Neural crest cell (in vitro differentiated cells): ENCODE measurements around the gene SEMG1. TPM values are rescaled to one million over a fixed set of nuclear protein-coding genes. Genes with fewer than 3 reads are reported as not detected.

Experiments
- DNase-seq: peaks from one replicate; pipeline ENCODE4 v3.0.0; 2021; ENCODE audit warnings: low read depth, mixed read lengths, low spot score
- H3K27ac Mint-ChIP-seq: one replicate; pipeline ENCODE4 v1.8.0; 2021; ENCODE audit warnings: mild to moderate bottlenecking, mixed read lengths; ENCODE audit not compliant: unreplicated experiment
- H3K27me3 Mint-ChIP-seq: 2 replicates; pipeline ENCODE4 v1.8.0; 2021; ENCODE audit warnings: low read depth, mild to moderate bottlenecking, mixed read lengths
- H3K36me3 Mint-ChIP-seq: 2 replicates; pipeline ENCODE4 v1.8.0; 2021; ENCODE audit warnings: low read depth, mild to moderate bottlenecking, mixed read lengths
- H3K4me1 Mint-ChIP-seq: 2 replicates; pipeline ENCODE4 v1.8.0; 2021; ENCODE audit warnings: mixed read lengths
- H3K4me3 Mint-ChIP-seq: one replicate; pipeline ENCODE4 v1.8.0; 2021; ENCODE audit warnings: mild to moderate bottlenecking, mixed read lengths
- H3K9me3 Mint-ChIP-seq: 2 replicates; pipeline ENCODE4 v1.8.0; 2021; ENCODE audit warnings: mixed read lengths
- total RNA-seq: library from RNA; stranded (reverse); gene quantifications from 2 replicates; pipeline ENCODE4 v1.2.1, GENCODE V29; 2021
- TF ChIP-seq, protein P1 (sequence below): fragments of 200-600 bp; sonication (generic); conservative IDR thresholded peaks from 2 replicates; pipeline ENCODE4 v1.5.0; 2021; ENCODE audit warnings: antibody characterized with exemption, mild to moderate bottlenecking

The SEMG1 gene
- total RNA-seq, 1 donor from 2014 or later = not detected

DNA sequence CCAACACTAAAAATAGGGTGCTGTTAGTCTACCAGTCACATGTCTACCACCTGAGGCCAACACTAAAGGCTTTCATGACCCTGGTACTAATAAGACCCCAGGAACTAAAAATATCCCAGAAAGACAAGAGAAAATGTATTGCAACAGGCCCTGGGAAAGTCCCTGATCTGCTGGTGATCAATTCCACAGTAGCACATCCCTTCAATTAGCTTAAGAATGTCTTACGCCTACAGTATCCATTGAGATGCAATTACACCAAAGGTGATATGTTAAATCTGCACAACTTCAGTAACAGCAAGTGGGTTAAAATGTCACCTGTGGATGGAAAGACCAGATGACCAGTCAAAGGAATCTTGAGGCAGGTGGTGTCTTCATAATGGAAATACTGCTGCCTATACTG lies 3.1 kb downstream of the SEMG1 start:
- no peak for DNase-seq
- Mint-ChIP-seq H3K9me3 (peaks cover 5% of the 10 kb centered on the region), H3K4me1 (no peaks in the 10 kb centered on the region), H3K36me3 (no peaks in the 10 kb centered on the region), H3K27me3 (peaks cover 72% of the 10 kb centered on the region), H3K4me3 (no peak overlapping the region), H3K27ac (no peak overlapping the region)
- TF ChIP-seq, protein P1, sequence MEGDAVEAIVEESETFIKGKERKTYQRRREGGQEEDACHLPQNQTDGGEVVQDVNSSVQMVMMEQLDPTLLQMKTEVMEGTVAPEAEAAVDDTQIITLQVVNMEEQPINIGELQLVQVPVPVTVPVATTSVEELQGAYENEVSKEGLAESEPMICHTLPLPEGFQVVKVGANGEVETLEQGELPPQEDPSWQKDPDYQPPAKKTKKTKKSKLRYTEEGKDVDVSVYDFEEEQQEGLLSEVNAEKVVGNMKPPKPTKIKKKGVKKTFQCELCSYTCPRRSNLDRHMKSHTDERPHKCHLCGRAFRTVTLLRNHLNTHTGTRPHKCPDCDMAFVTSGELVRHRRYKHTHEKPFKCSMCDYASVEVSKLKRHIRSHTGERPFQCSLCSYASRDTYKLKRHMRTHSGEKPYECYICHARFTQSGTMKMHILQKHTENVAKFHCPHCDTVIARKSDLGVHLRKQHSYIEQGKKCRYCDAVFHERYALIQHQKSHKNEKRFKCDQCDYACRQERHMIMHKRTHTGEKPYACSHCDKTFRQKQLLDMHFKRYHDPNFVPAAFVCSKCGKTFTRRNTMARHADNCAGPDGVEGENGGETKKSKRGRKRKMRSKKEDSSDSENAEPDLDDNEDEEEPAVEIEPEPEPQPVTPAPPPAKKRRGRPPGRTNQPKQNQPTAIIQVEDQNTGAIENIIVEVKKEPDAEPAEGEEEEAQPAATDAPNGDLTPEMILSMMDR = no peak

DNA sequence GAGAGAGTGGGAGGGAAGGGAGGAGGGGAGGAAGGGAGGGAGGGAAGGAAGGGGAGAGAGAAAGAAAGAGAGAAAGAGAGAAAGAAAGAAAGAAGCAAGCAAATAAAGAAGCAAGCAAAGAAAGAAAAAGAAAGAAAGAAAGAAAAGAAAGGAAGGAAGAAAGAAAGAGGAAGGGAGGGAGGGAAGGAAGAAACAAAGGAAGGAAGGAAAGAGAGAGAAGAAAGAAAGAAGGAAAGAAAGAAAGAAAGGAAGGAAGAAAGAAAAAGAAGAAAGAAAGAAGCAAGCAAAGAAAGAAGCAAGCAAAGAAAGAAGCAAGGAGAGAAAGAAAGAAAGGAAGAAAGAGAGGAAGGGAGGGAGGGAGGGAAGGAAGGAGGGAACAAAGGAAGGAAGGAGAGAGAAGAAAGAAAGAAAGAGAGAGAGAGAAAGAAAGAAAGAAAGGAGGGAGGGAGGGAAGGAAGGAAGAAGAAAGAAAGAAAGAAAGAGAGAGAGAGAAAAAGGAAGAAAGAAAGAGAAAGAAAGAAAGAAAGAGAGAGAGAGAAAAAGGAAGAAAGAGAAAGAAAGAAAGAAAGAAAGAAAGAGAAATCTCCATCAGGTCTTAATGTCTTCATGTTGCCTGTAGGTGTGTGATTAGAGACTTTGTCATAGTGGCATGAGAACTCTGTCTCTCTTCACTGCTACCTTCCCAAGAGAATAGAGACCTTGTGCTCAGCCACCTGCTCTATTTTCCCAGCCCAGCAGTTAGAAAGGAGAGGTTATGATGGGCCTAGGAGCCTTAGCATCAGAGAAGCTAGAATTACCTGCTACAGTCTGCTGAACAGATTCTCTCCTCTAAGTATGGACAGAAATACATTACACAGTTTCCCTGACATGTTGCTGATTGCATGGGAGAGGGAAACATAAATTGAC lies 5.0 kb downstream of the SEMG1 start:
- DNase-seq = no peak
- H3K4me1 Mint-ChIP-seq = no peaks in the 10 kb centered on the region
- no peak overlapping the region for H3K27ac Mint-ChIP-seq
- no peak overlapping the region for H3K4me3 Mint-ChIP-seq
- peaks cover 5% of the 10 kb centered on the region for H3K9me3 Mint-ChIP-seq
- peaks cover 56% of the 10 kb centered on the region for H3K27me3 Mint-ChIP-seq
- no peaks in the 10 kb centered on the region for H3K36me3 Mint-ChIP-seq
- TF ChIP-seq, protein P1 = no peak

DNA sequence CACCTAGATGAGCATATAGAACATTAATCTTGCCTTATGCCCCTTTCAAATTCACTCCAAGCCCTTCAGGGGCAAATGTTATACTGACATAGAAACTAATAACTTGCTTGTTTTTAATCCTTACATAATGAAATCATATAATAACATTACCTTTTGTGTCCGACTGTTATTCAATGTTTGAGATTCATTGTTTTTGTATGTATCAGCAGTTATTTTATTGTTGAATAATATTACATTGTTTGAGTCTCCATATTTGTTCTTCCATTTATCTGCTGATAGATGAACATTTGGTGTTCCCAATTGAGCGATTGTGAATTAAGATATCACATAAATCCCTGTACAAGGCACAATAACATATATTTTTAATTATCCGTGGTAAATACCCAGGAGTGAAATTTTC lies 6.0 kb downstream of the SEMG1 start:
- Mint-ChIP-seq H3K36me3 (no peaks in the 10 kb centered on the region), H3K4me3 (no peak overlapping the region), H3K27me3 (peaks cover 54% of the 10 kb centered on the region), H3K9me3 (peaks cover 2% of the 10 kb centered on the region), H3K27ac (no peak overlapping the region), H3K4me1 (no peaks in the 10 kb centered on the region)
- no peak for DNase-seq
- TF ChIP-seq, protein P1 = no peak

DNA sequence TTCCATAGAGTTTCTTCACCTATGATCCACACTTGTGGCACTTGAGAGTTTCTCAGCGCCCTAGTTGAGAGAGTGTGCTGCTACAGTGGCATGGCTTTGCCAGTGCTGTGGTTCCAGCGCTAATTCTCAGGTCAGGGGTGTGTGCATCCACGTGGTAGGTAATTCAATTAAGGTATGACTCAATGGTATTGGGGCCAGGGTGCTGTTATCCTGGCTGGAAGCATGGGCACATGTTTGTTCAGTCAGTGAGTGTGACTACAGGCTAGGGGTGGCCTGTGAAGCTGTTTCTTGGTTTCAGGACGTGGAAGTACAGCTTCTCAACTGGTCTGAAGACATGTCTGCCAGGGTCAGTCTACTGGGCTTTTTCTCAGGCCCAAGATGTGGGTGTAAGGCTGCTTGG lies 11.3 kb downstream of the SEMG1 start:
- no peak for DNase-seq
- H3K4me1 Mint-ChIP-seq = no peaks in the 10 kb centered on the region
- no peak overlapping the region for H3K4me3 Mint-ChIP-seq
- TF ChIP-seq, protein P1 = no peak
- no peaks in the 10 kb centered on the region for H3K36me3 Mint-ChIP-seq
- H3K9me3 Mint-ChIP-seq = no peaks in the 10 kb centered on the region
- no peak overlapping the region for H3K27ac Mint-ChIP-seq
- H3K27me3 Mint-ChIP-seq = peaks cover 51% of the 10 kb centered on the region

DNA sequence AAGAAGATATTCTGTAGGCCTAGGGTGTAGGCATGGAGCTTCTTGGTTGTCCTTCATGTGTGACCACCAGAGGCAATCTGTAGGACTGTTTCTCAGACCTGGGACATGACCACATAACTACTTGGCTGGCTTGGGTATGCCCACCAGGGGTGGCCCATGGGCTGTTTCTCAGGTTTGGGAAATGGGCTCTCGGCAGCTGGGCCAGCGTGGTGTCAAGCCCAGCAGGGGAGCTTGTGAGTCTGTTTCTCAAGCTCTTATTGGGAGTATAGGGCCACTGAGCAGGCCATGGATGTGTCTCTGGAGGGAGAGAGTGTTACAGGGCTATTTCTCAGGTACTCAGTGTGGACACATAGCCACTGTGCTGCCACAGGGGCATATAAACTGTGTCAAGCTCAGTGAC lies 11.8 kb downstream of the SEMG1 start:
- no peak overlapping the region for H3K27ac Mint-ChIP-seq
- no peak for DNase-seq
- H3K4me1 Mint-ChIP-seq = no peaks in the 10 kb centered on the region
- TF ChIP-seq, protein P1 = no peak
- H3K9me3 Mint-ChIP-seq = no peaks in the 10 kb centered on the region
- H3K4me3 Mint-ChIP-seq = no peak overlapping the region
- peaks cover 51% of the 10 kb centered on the region for H3K27me3 Mint-ChIP-seq
- H3K36me3 Mint-ChIP-seq = no peaks in the 10 kb centered on the region
